Common myeloid progenitor, CD34-positive (primary cell): Measurements from ENCODE around the gene LYPD5.

Experiments
- CTCF ChIA-PET: fragments of 350-600 bp; sonication (Branson Sonifier 250); formaldehyde crosslinking; loops from one replicate; lab custom pipeline; 2021; ENCODE audit warnings: antibody characterized with exemption; lab: Charles Lee
- POLR2A ChIA-PET: fragments of 350-600 bp; sonication (Branson Sonifier 250); formaldehyde crosslinking; loops from one replicate; lab custom pipeline; 2021; ENCODE audit warnings: antibody characterized with exemption; lab: Charles Lee
- DNase-seq, 3 donors: peaks; one replicate each; pipeline versions ENCODE4 v3.0.0 to v3.0.0-alpha.2; 2013
- H3K27ac ChIP-seq, 2 experiments: 1 replicate in 1 of 2; 2 replicates in 1 of 2; pipeline ENCODE4 v1.7.0; 2013; ENCODE audit warnings: inconsistent platforms in 2 of 2, low read length in 2 of 2, mild to moderate bottlenecking in 2 of 2, low read depth in 1 of 2, moderate library complexity in 1 of 2; ENCODE audit not compliant: severe bottlenecking in 2 of 2, insufficient read depth in 1 of 2, poor library complexity in 1 of 2
- H3K27me3 ChIP-seq, 5 experiments: replicated peaks in 2 of 5; 1 replicate in 3 of 5; 2 replicates in 2 of 5; pipeline versions ENCODE4 v1.6.1 to v1.7.0; 2013; ENCODE audit warnings: low read length in 4 of 5, mild to moderate bottlenecking in 2 of 5, moderate library complexity in 2 of 5, inconsistent platforms in 1 of 5; ENCODE audit not compliant: insufficient read depth in 5 of 5, control insufficient read depth in 4 of 5
- H3K36me3 ChIP-seq, 4 experiments: 1 replicate in 2 of 4; 2 replicates in 2 of 4; pipeline versions ENCODE4 v1.6.1 to v1.7.0; 2013; ENCODE audit warnings: low read length in 3 of 4, control low read depth in 1 of 4, mild to moderate bottlenecking in 1 of 4; ENCODE audit not compliant: control insufficient read depth in 4 of 4, insufficient read depth in 4 of 4
- H3K4me1 ChIP-seq, 4 experiments: 1 replicate in 3 of 4; 2 replicates in 1 of 4; pipeline versions ENCODE4 v1.6.1 to v1.7.1; 2013; ENCODE audit warnings: low read length in 3 of 4, mild to moderate bottlenecking in 3 of 4, control low read depth in 1 of 4, inconsistent platforms in 1 of 4, moderate library complexity in 1 of 4; ENCODE audit not compliant: control insufficient read depth in 4 of 4, insufficient read depth in 4 of 4; ENCODE audit errors: control extremely low read depth in 1 of 4
- H3K4me3 ChIP-seq, 7 experiments: 1 replicate in 4 of 7; 2 replicates in 3 of 7; pipeline versions ENCODE4 v1.5.1 to v1.7.0; 2013; ENCODE audit warnings: mild to moderate bottlenecking in 7 of 7, low read length in 6 of 7, moderate library complexity in 6 of 7, inconsistent platforms in 2 of 7, low read depth in 2 of 7, control low read depth in 1 of 7; ENCODE audit not compliant: insufficient read depth in 4 of 7, control insufficient read depth in 1 of 7; ENCODE audit errors: extremely low read depth in 1 of 7
- H3K9me3 ChIP-seq, 5 experiments: 1 replicate in 4 of 5; 2 replicates in 1 of 5; pipeline versions ENCODE4 v1.6.1 to v1.7.1; 2013; ENCODE audit warnings: low read length in 4 of 5, mild to moderate bottlenecking in 2 of 5, inconsistent platforms in 1 of 5, low read depth in 1 of 5, moderate library complexity in 1 of 5; ENCODE audit not compliant: control insufficient read depth in 4 of 5, insufficient read depth in 2 of 5; ENCODE audit errors: control extremely low read depth in 1 of 5
- WGBS: methylation state at CpG from one replicate; pipeline ENCODE4 v1.1.5; 2013; ENCODE audit not compliant: insufficient coverage; 5-methylcytosine and 5-hydroxymethylcytosine counted together

LYPD5 gene

GRCh38 chr19:43747557-43748204, 54.6 kb downstream of the LYPD5 start:
- no peak overlapping the region for H3K4me3 ChIP-seq
- ChIA-PET POLR2A (no interaction called here), CTCF (interaction anchor here (0.7 to 3.0 kb wide), 3 partner anchors 11 to 40 kb away, joined by 4 to 27 read pairs (median 4); partner anchors contain the start of gene KCNN4)
- H3K27ac ChIP-seq = no peak overlapping the region
- WGBS = 97% methylated on average over 5 of the region's 16 CpGs
- H3K36me3 ChIP-seq = peaks cover 29 to 85% (median 55%) of the 10 kb centered on the region in 4 experiments
- DNase-seq = no peak
- peaks cover 3 to 9% (median 6%) of the 10 kb centered on the region in 4 experiments for H3K4me1 ChIP-seq
- H3K9me3 ChIP-seq = no peaks in the 10 kb centered on the region
- no peaks in the 10 kb centered on the region for H3K27me3 ChIP-seq
